ENCODE measurements around the gene SLPI. TPM values are rescaled to one million over a fixed set of nuclear protein-coding genes. Genes with fewer than 3 reads are reported as not detected.

SLPI gene
- total RNA-seq, 1 experiment from 2014 or later = 5.4 TPM

GRCh38 chr20:45218636-45219035, 35.7 kb downstream of the SLPI start:
- CTCF ChIA-PET = interaction anchor here (2.3 kb wide), 1 partner anchor 11 kb away, joined by 8 read pairs; no protein-coding TSS in a partner anchor
- Histone ChIP-seq H3K27me3 (ENCODE audit: insufficient read depth, low read length) (peaks cover 33% of the 10 kb centered on the region), H3K4me3 (replicated peaks in 1 of 2; ENCODE audit: low read depth in 1 of 2, low read length in 2 of 2) (no peak overlapping the region), H3K9me3 (ENCODE audit: control insufficient read depth in 1 of 2, insufficient read depth in 1 of 2, low read depth in 1 of 2, low read length in 2 of 2) (no peaks in the 10 kb centered on the region), H3K79me2 (ENCODE audit: insufficient read depth, low read length) (no peaks in the 10 kb centered on the region), H3K9ac (ENCODE audit: low read length) (no peak overlapping the region), H3K27ac (ENCODE audit: low read depth, low read length) (no peak overlapping the region), H3K36me3 (ENCODE audit: control insufficient read depth in 1 of 2, insufficient read depth in 2 of 2, low read length in 2 of 2) (no peaks in the 10 kb centered on the region), H3K9me2 (ENCODE audit: insufficient read depth) (no peaks in the 10 kb centered on the region), H3K4me2 (ENCODE audit: low read length) (no peak overlapping the region), H2AFZ (ENCODE audit: low read depth, low read length, poor library complexity, severe bottlenecking) (no peak overlapping the region), H4K20me1 (ENCODE audit: insufficient read depth) (no peaks in the 10 kb centered on the region), H3K4me1 (ENCODE audit: control insufficient read depth in 1 of 2, insufficient read depth in 2 of 2, low read length in 2 of 2) (no peaks in the 10 kb centered on the region)
- DNase-seq (ENCODE audit: low read depth, low spot score) (no peak), ATAC-seq (no peak)
- RAD21 ChIA-PET (ENCODE audit: low non-redundant PET in 1 of 2, low total read pairs in 2 of 2, uncharacterized antibody in 2 of 2, unreplicated experiment in 2 of 2) = no interaction called here
- POLR2A ChIA-PET = no interaction called here
- intact Hi-C loops (cut with micrococcal nuclease) = no loop called here
- no TSS peak for BruUV-seq (replicated peaks)
- TF ChIP-seq ELF1 (IDR thresholded peaks at IDR 0.05; ENCODE audit: borderline replicate concordance, low read depth) (no peak), YY1 (IDR thresholded peaks at IDR 0.05; ENCODE audit: extremely low read depth, insufficient replicate concordance, low read depth, low read length) (no peak), REST (IDR thresholded peaks at IDR 0.05; ENCODE audit: low read depth) (no peak), MAX (IDR thresholded peaks at IDR 0.05) (no peak), ZFX (IDR thresholded peaks at IDR 0.05) (no peak), SRF (IDR thresholded peaks at IDR 0.05; ENCODE audit: low read depth) (no peak), POLR2AphosphoS5 (IDR thresholded peaks at IDR 0.05; ENCODE audit: low read depth, low read length) (no peak)

All from HCT116 (cell line).